Smooth muscle cell (in vitro differentiated cells): ENCODE results near the gene ZNF670. TPM values are rescaled to one million over a fixed set of nuclear protein-coding genes. Genes with fewer than 3 reads are reported as not detected.

Experiments used
- DNase-seq: peaks from one replicate; lab custom pipeline; 2025; ENCODE audit not compliant: unreplicated experiment; lab: John Stamatoyannopoulos, UW
- H2AFZ ChIP-seq: fragments of 200-600 bp; sonication (generic); 2 replicates; pipeline ENCODE4 v1.6.0; 2016; ENCODE audit warnings: antibody characterized with exemption, low read depth, mild to moderate bottlenecking
- H3F3A ChIP-seq: fragments of 200-600 bp; sonication (generic); 2 replicates; pipeline ENCODE4 v1.6.0; 2017; ENCODE audit warnings: antibody characterized with exemption, low read depth
- H3K27ac ChIP-seq: fragments of 200-600 bp; sonication (generic); 2 replicates; pipeline ENCODE4 v1.5.1; 2016; ENCODE audit warnings: low read depth, mild to moderate bottlenecking
- H3K27me3 ChIP-seq: fragments of 200-600 bp; sonication (generic); 2 replicates; pipeline ENCODE4 v1.6.1; 2016; ENCODE audit warnings: low read depth, mild to moderate bottlenecking
- H3K36me3 ChIP-seq: fragments of 200-600 bp; sonication (generic); 2 replicates; pipeline ENCODE4 v1.5.1; 2016; ENCODE audit warnings: low read depth
- H3K4me1 ChIP-seq: fragments of 200-600 bp; sonication (generic); 2 replicates; pipeline ENCODE4 v1.5.1; 2016; ENCODE audit warnings: low read depth
- H3K4me2 ChIP-seq: fragments of 200-600 bp; sonication (generic); 2 replicates; pipeline ENCODE4 v1.6.0; 2016; ENCODE audit warnings: mild to moderate bottlenecking
- H3K4me3 ChIP-seq: fragments of 200-600 bp; sonication (generic); 2 replicates; pipeline ENCODE4 v1.5.1; 2016; ENCODE audit warnings: mild to moderate bottlenecking
- H3K79me2 ChIP-seq: fragments of 200-600 bp; sonication (generic); 2 replicates; pipeline ENCODE4 v1.6.0; 2016; ENCODE audit warnings: low read depth, mild to moderate bottlenecking
- H3K9ac ChIP-seq: fragments of 200-600 bp; sonication (generic); 2 replicates; pipeline ENCODE4 v1.6.0; 2016; ENCODE audit warnings: low read depth
- H3K9me3 ChIP-seq: fragments of 200-600 bp; sonication (generic); replicated peaks from 2 replicates; pipeline ENCODE4 v1.5.1; 2016; ENCODE audit warnings: low read depth
- H4K20me1 ChIP-seq: fragments of 200-600 bp; sonication (generic); 2 replicates; pipeline ENCODE4 v1.6.0; 2016; ENCODE audit warnings: low read depth
- WGBS: methylation state at CpG from one replicate; pipeline ENCODE4 v1.1.7; 2016; ENCODE audit warnings: low lambda C conversion rate; 5-methylcytosine and 5-hydroxymethylcytosine counted together
- polyA plus RNA-seq: library from polyadenylated mRNA; unstranded; fragments of >200 nt; fragmentation: Nextera tagmentation; extraction: Ambion mirVana; gene quantifications from 2 replicates; pipeline ENCODE4 v1.2.1, GENCODE V29; 2016
- total RNA-seq: library from RNA; depleted of rRNA; stranded (reverse); fragments of >200 nt; gene quantifications from 2 replicates; pipeline ENCODE4 v1.2.3, GENCODE V29; 2014
- TF ChIP-seq, protein P1 (sequence below): fragments of 200-600 bp; sonication (generic); IDR thresholded peaks from 2 replicates; pipeline ENCODE4 v1.5.1; 2017; ENCODE audit warnings: borderline replicate concordance, mild to moderate bottlenecking, antibody characterized with exemption; ENCODE audit not compliant: insufficient read depth, poor library complexity, severe bottlenecking

Gene ZNF670
- total and polyA plus RNA-seq, 2 experiments from 2014 or later = 2.8 to 3.9 TPM

DNA sequence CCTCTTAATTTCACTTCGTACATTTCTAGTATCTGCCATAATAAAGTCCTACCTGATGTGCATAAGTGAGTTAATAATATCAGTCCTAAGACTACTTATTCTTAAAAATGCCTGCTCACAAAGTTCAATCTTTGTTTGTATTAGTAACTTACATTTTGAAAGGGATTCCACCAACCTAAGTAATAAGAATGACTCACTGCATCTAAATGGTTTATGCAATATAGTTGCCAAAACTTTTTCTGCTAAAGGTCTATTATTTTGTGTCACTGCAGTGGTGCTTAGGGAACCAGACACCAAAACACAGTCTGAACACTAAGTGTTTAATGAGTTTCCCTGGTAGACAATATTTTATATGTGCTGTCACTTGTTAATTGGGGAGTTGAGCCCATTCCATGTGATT, 23.8 kb upstream of the ZNF670 start:
- Histone ChIP-seq H4K20me1 (no peaks in the 10 kb centered on the region), H3K4me1 (peaks cover 10% of the 10 kb centered on the region), H3K79me2 (peaks cover 30% of the 10 kb centered on the region), H3K36me3 (peaks cover 36% of the 10 kb centered on the region), H3F3A (no peaks in the 10 kb centered on the region), H3K9me3 (peaks cover 30% of the 10 kb centered on the region), H3K9ac (no peak overlapping the region), H2AFZ (no peak overlapping the region), H3K4me3 (peak overlapping the region; percentile 94), H3K4me2 (peak overlapping the region; percentile 99), H3K27ac (no peak overlapping the region), H3K27me3 (no peaks in the 10 kb centered on the region)
- 100% methylated on average over 1 of the region's 1 CpG for WGBS
- TF ChIP-seq, protein P1, sequence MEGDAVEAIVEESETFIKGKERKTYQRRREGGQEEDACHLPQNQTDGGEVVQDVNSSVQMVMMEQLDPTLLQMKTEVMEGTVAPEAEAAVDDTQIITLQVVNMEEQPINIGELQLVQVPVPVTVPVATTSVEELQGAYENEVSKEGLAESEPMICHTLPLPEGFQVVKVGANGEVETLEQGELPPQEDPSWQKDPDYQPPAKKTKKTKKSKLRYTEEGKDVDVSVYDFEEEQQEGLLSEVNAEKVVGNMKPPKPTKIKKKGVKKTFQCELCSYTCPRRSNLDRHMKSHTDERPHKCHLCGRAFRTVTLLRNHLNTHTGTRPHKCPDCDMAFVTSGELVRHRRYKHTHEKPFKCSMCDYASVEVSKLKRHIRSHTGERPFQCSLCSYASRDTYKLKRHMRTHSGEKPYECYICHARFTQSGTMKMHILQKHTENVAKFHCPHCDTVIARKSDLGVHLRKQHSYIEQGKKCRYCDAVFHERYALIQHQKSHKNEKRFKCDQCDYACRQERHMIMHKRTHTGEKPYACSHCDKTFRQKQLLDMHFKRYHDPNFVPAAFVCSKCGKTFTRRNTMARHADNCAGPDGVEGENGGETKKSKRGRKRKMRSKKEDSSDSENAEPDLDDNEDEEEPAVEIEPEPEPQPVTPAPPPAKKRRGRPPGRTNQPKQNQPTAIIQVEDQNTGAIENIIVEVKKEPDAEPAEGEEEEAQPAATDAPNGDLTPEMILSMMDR = no peak
- no peak for DNase-seq

DNA sequence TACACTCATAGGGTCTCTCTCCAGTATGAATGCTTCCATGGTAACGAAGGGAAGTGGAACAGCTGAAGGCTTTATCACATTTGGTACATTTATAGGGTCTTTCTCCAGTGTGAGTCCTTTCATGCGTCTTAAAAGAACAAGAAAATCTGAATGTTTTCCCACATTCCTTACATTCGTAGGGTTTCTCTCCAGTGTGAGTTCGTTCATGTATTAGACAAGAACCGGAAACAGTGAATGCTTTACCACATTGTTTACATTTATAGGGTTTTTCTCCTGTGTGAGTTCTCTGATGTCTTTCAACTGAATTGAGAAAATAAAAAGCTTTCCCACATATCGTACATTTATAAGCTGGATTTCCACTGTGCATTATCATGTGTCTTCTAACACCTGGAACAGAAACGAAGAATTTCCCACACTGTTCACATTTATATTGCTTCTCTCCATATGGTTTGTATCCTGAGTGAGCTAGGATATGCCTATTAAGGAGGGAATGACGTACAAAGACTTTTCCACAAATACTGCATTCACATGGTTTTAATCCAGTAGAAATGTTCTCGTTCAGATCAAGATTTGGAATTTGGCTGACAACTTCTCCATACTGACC, 22.2 kb upstream of the ZNF670 start:
- 97% methylated on average over 9 of the region's 9 CpGs for WGBS
- Histone ChIP-seq H2AFZ (no peak overlapping the region), H3K9me3 (peaks cover 30% of the 10 kb centered on the region), H3K4me1 (peaks cover 10% of the 10 kb centered on the region), H3K27ac (no peak overlapping the region), H3K9ac (no peak overlapping the region), H4K20me1 (no peaks in the 10 kb centered on the region), H3K27me3 (no peaks in the 10 kb centered on the region), H3K36me3 (peaks cover 36% of the 10 kb centered on the region), H3K4me2 (no peak overlapping the region), H3K4me3 (peak overlapping the region; percentile 9), H3F3A (no peaks in the 10 kb centered on the region), H3K79me2 (peaks cover 30% of the 10 kb centered on the region)
- TF ChIP-seq, protein P1 = no peak
- no peak for DNase-seq

DNA sequence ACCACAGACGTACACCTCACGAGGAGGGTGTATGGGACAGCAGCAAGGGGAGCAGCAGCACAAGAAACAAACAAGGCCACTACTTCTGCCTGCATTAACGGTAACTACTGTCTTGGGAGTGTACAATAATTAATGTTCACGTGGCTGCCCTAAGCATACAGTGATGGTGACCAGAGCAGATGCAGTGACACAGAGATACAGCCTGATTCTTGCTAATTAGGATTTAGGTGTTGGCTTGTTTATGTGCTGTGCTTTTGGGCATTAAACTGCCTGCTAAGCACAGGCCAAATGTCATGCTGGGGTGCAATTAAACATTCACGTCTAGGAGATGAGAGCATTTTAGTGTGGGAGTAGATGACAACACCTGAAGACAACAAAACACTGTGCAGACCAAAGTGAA, 18.3 kb upstream of the ZNF670 start:
- Histone ChIP-seq H3K4me2 (no peak overlapping the region), H3K36me3 (peaks cover 33% of the 10 kb centered on the region), H3F3A (no peaks in the 10 kb centered on the region), H3K9me3 (peaks cover 27% of the 10 kb centered on the region), H4K20me1 (no peaks in the 10 kb centered on the region), H3K4me3 (no peak overlapping the region), H3K79me2 (peaks cover 12% of the 10 kb centered on the region), H2AFZ (no peak overlapping the region), H3K27ac (no peak overlapping the region), H3K4me1 (no peaks in the 10 kb centered on the region), H3K9ac (no peak overlapping the region), H3K27me3 (no peaks in the 10 kb centered on the region)
- no peak for DNase-seq
- WGBS = 90% methylated on average over 5 of the region's 5 CpGs
- TF ChIP-seq, protein P1 = no peak

DNA sequence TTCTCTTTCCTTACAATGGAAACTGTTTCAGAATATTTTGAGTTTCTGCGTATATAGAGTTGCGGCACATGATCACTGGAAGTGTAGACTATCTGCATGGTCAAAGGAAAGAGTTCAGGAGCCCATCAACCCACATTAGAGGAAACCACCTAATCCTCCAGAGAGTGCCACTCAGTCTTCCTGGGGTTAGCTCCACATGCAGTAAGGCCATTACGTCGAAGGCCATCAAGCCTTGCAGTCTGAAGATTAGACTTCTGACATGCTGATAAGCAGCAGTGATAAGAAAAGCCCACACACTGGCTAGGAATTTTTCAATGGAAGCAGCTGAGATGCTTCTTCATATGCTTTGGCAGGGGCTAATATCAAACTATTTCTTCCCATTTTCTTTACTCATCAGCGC, 17.9 kb upstream of the ZNF670 start:
- H3F3A ChIP-seq = no peaks in the 10 kb centered on the region
- 71% methylated on average over 5 of the region's 5 CpGs for WGBS
- no peaks in the 10 kb centered on the region for H3K4me1 ChIP-seq
- H3K4me3 ChIP-seq = no peak overlapping the region
- H3K79me2 ChIP-seq = peaks cover 12% of the 10 kb centered on the region
- H4K20me1 ChIP-seq = no peaks in the 10 kb centered on the region
- DNase-seq = no peak
- H3K36me3 ChIP-seq = peaks cover 29% of the 10 kb centered on the region
- peaks cover 22% of the 10 kb centered on the region for H3K9me3 ChIP-seq
- no peak overlapping the region for H3K4me2 ChIP-seq
- no peaks in the 10 kb centered on the region for H3K27me3 ChIP-seq
- H2AFZ ChIP-seq = no peak overlapping the region
- TF ChIP-seq, protein P1 = no peak
- H3K9ac ChIP-seq = no peak overlapping the region
- no peak overlapping the region for H3K27ac ChIP-seq
